ENCODE measurements around the gene TRIM9. TPM values are rescaled to one million over a fixed set of nuclear protein-coding genes. Genes with fewer than 3 reads are reported as not detected.

TRIM9 gene
- total RNA-seq, 1 donor from 2014 or later = under 0.01 TPM

GRCh38 chr14:50929506-50929905, 165.4 kb downstream of the TRIM9 start:
- no peak for TF ChIP-seq CTCF (IDR thresholded peaks at IDR 0.05; ENCODE audit: insufficient read depth, low read length, severe bottlenecking)
- Histone ChIP-seq H3K36me3 (ENCODE audit: control insufficient read depth, insufficient read depth, low read length) (peaks cover 13% of the 10 kb centered on the region), H3K27me3 (ENCODE audit: control insufficient read depth, insufficient read depth, low read length) (no peaks in the 10 kb centered on the region), H3K4me3 (ENCODE audit: low read depth, low read length) (no peak overlapping the region)
- no peak for FAIRE-seq
- no peak for DNase-seq (ENCODE audit: low read depth)

GRCh38 chr14:50928002-50928635, 166.8 kb downstream of the TRIM9 start:
- Histone ChIP-seq H3K36me3 (ENCODE audit: control insufficient read depth, insufficient read depth, low read length) (peaks cover 15% of the 10 kb centered on the region), H3K4me3 (ENCODE audit: low read depth, low read length) (no peak overlapping the region), H3K27me3 (ENCODE audit: control insufficient read depth, insufficient read depth, low read length) (no peaks in the 10 kb centered on the region)
- DNase-seq (ENCODE audit: low read depth) (no peak), FAIRE-seq (no peak)
- TF ChIP-seq CTCF (IDR thresholded peaks at IDR 0.05; ENCODE audit: insufficient read depth, low read length, severe bottlenecking) = no peak

- Histone ChIP-seq H3K36me3 (ENCODE audit: control insufficient read depth, insufficient read depth, low read length) (peaks cover 23% of the 10 kb centered on the region), H3K27me3 (ENCODE audit: control insufficient read depth, insufficient read depth, low read length) (no peaks in the 10 kb centered on the region), H3K4me3 (ENCODE audit: low read depth, low read length) (no peak overlapping the region)
- no peak for TF ChIP-seq CTCF (IDR thresholded peaks at IDR 0.05; ENCODE audit: insufficient read depth, low read length, severe bottlenecking)
- FAIRE-seq (no peak), DNase-seq (ENCODE audit: low read depth) (no peak)
These were observed 168.0 kb downstream of the TRIM9 start for GRCh38 chr14:50926851-50927386.

Other genes starting within 250 kb of the TRIM9 start
- gene ABHD12B, start 223.1 kb downstream of the TRIM9 start, total RNA-seq = not detected in 2 replicates
- gene PYGL, start 150.6 kb downstream of the TRIM9 start, total RNA-seq = 71.1 and 94.2 TPM in 2 replicates
- gene TMX1, start 145.1 kb upstream of the TRIM9 start, total RNA-seq = 40.3 and 58.2 TPM in 2 replicates